Spleen (tissue), 11 donors: ENCODE data around the gene CST9L. TPM values are rescaled to one million over a fixed set of nuclear protein-coding genes. Genes with fewer than 3 reads are reported as not detected.

Experiments used
- DNase-seq: peaks from one replicate; pipeline ENCODE4 v3.0.0-alpha.2; 2020
- H3K27ac ChIP-seq, 8 donors: fragments of 200-600 bp; sonication (generic) in 7 of 8; 1 replicate in 4 of 8; 2 replicates in 4 of 8; pipeline versions ENCODE4 v1.5.0 to v1.8.0; 2016 to 2021; ENCODE audit warnings: inconsistent platforms in 4 of 8, mild to moderate bottlenecking in 4 of 8, moderate library complexity in 1 of 8
- H3K27me3 ChIP-seq, 7 donors: fragments of 200-600 bp; sonication (generic) in 6 of 7; replicated peaks in 1 of 7; 1 replicate in 4 of 7; 2 replicates in 3 of 7; pipeline versions ENCODE4 v1.5.0 to v1.8.0; 2016 to 2021; ENCODE audit warnings: inconsistent platforms in 3 of 7, mild to moderate bottlenecking in 1 of 7
- H3K36me3 ChIP-seq, 6 donors: fragments of 200-600 bp; sonication (generic) in 5 of 6; 1 replicate in 4 of 6; 2 replicates in 2 of 6; pipeline versions ENCODE4 v1.5.0 to v1.8.0; 2016 to 2021; ENCODE audit warnings: inconsistent platforms in 2 of 6
- H3K4me1 ChIP-seq, 6 donors: fragments of 200-600 bp; sonication (generic) in 5 of 6; 1 replicate in 3 of 6; 2 replicates in 3 of 6; pipeline versions ENCODE4 v1.5.0 to v1.8.0; 2016 to 2021; ENCODE audit warnings: inconsistent platforms in 3 of 6
- H3K4me3 ChIP-seq, 8 donors: fragments of 200-600 bp; sonication (generic) in 7 of 8; 1 replicate in 4 of 8; 2 replicates in 4 of 8; pipeline versions ENCODE4 v1.5.0 to v1.8.0; 2016 to 2021; ENCODE audit warnings: inconsistent platforms in 4 of 8, mild to moderate bottlenecking in 4 of 8, moderate library complexity in 2 of 8
- H3K9me3 ChIP-seq, 8 donors: fragments of 200-600 bp; sonication (generic) in 7 of 8; 1 replicate in 4 of 8; 2 replicates in 4 of 8; pipeline versions ENCODE4 v1.5.0 to v1.8.0; 2016 to 2021; ENCODE audit warnings: inconsistent platforms in 4 of 8
- CTCF ChIP-seq, 11 experiments: fragments of 200-600 bp in 7 of 11; fragments of 450-650 bp in 4 of 11; sonication (generic) in 4 of 11; IDR thresholded peaks in 8 of 11; conservative IDR thresholded peaks in 3 of 11; 1 replicate in 7 of 11; 2 replicates in 4 of 11; pipeline versions ENCODE4 v1.4.0 to v1.8.0; 2016 to 2021; ENCODE audit warnings: antibody characterized with exemption in 11 of 11, inconsistent platforms in 4 of 11, mild to moderate bottlenecking in 1 of 11
- POLR2A ChIP-seq, 3 donors: fragments of 450-650 bp; IDR thresholded peaks; one replicate each; pipeline ENCODE4 v1.5.1; 2017; ENCODE audit warnings: antibody characterized with exemption in 3 of 3, mild to moderate bottlenecking in 1 of 3
- POLR2AphosphoS5 ChIP-seq, 3 donors: sonication (generic); formaldehyde crosslinking; IDR thresholded peaks; one replicate each; pipeline ENCODE4 v1.5.1; 2017; ENCODE audit warnings: antibody characterized with exemption in 3 of 3
- WGBS, 5 donors: extraction: QIAGEN DNeasy Blood & Tissue Kit in 3 of 5; methylation state at CpG; one replicate each; pipeline versions ENCODE4 v1.1.5 to v1.1.7; 2013 to 2018; 5-methylcytosine and 5-hydroxymethylcytosine counted together
- intact Hi-C: fragments of 100-400 bp; cut with DNase I; formaldehyde crosslinking; loops from one replicate; pipeline ENCODE4 v1.15.0; 2023; ENCODE audit warnings: low total_unique reads
- polyA plus RNA-seq, 3 donors: library from polyadenylated mRNA; stranded (reverse); fragments of 200-250 nt; gene quantifications; one replicate each; pipeline ENCODE4 v1.2.1, GENCODE V29; 2013
- total RNA-seq, 7 donors: library from RNA; depleted of rRNA in 3 of 7; stranded (reverse); fragments of >200 nt in 3 of 7; fragmentation: NEBNext Ultra II Directional in 4 of 7; extraction: Animal tissue kit (Norgen Biotek cat#: 25700) in 4 of 7; gene quantifications; one replicate each; pipeline versions ENCODE4 v1.1.0 to v1.2.1, GENCODE V29; 2016 to 2021
- donor health status: healthy with polysubstance abuse.
- donor health status: DM: no; HTN: no; CAD: no; lungs with moderate emphysema.
- donor health status: DM: no; HTN: no; CAD: no.
- donor health status: Bipolar disorder and iron deficiency.
- donor health status: healthy.
- donor health status: DM: no; HTN: no; CAD: no.
- donor health status: DM: yes; HTN: yes; CAD: no.

CST9L gene
- total and polyA plus RNA-seq, 10 donors, result not detected

GRCh38 chr20:23602699-23603098 lies 34.4 kb upstream of the CST9L start:
- Histone ChIP-seq H3K27me3 (peaks cover 0 to 23% (median 0%) of the 10 kb centered on the region in 7 donors), H3K4me3 (no peak overlapping the region), H3K27ac (no peak overlapping the region), H3K4me1 (peaks cover 0 to 10% (median 0%) of the 10 kb centered on the region in 6 donors), H3K9me3 (no peaks in the 10 kb centered on the region), H3K36me3 (no peaks in the 10 kb centered on the region)
- TF ChIP-seq POLR2A (IDR thresholded peaks at IDR 0.05) (no peak), POLR2AphosphoS5 (IDR thresholded peaks at IDR 0.05) (no peak), CTCF (IDR thresholded peaks at IDR 0.05 in 8 of 11, conservative IDR thresholded peaks at IDR 0.05 in 3 of 11) (no peak)
- no peak for DNase-seq
- intact Hi-C loops, result no loop called here
- WGBS, 5 donors, result 51 to 73% (median 55%) methylated on average over 6 of the region's 6 CpGs

DNA sequence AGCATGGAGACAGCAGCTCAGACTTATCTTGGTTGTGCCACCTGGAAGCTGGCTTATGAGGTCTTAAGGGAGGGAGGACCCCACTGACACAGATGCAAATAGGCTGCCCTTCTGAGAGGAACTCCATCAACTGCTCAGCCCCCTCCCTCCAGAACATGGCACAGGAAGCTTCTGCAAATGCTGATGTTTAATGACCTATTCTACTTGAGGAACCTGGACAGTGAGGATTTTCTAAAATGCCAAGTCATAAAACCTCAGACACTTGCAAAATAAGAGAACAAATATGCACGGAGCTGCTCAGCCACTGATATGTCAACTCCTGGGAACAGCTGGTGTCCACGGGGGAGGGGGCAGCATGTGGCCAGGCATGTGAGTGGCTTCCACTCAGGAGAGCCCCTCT lies 34.0 kb upstream of the CST9L start:
- WGBS, 5 donors, result 25 to 34% (median 26%) methylated on average over 2 of the region's 2 CpGs
- H3K4me3 ChIP-seq, result no peak overlapping the region
- intact Hi-C loops, result no loop called here
- H3K4me1 ChIP-seq, result peaks cover 0 to 10% (median 0%) of the 10 kb centered on the region in 6 donors
- DNase-seq, result no peak
- H3K27me3 ChIP-seq, result peaks cover 0 to 23% (median 0%) of the 10 kb centered on the region in 7 donors
- no peak for TF ChIP-seq CTCF (IDR thresholded peaks at IDR 0.05 in 8 of 11, conservative IDR thresholded peaks at IDR 0.05 in 3 of 11)
- H3K27ac ChIP-seq, result no peak overlapping the region
- H3K36me3 ChIP-seq, result no peaks in the 10 kb centered on the region
- no peaks in the 10 kb centered on the region for H3K9me3 ChIP-seq

DNA sequence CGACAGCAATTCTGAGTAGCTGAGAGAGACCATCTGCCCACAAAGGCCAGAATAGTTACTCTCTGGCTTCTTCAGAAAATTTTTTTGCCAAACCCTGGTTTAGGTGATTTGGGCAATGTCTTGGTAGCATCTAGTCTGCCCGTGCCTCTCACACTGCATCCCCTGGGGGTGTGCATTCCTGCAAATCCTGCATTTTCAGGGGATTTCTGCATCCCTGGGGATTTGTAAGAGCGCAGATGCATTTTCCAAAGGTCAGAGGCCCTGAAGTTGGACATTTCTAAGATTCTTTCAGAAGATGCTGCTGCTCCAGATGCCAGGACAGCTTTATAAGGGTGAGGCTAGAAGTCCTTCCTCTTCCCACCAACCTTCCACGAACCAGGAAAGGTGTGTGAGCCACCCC lies 33.4 kb upstream of the CST9L start:
- TF ChIP-seq POLR2AphosphoS5 (IDR thresholded peaks at IDR 0.05) (no peak), CTCF (IDR thresholded peaks at IDR 0.05 in 8 of 11, conservative IDR thresholded peaks at IDR 0.05 in 3 of 11) (no peak), POLR2A (IDR thresholded peaks at IDR 0.05) (no peak)
- Histone ChIP-seq H3K27me3 (peaks cover 0 to 23% (median 0%) of the 10 kb centered on the region in 7 donors), H3K27ac (no peak overlapping the region), H3K36me3 (no peaks in the 10 kb centered on the region), H3K9me3 (no peaks in the 10 kb centered on the region), H3K4me1 (peaks cover 0 to 5% (median 0%) of the 10 kb centered on the region in 6 donors), H3K4me3 (no peak overlapping the region)
- 60 to 84% (median 70%) methylated on average over 4 of the region's 4 CpGs for WGBS, 5 donors
- intact Hi-C loops, result no loop called here
- no peak for DNase-seq

DNA sequence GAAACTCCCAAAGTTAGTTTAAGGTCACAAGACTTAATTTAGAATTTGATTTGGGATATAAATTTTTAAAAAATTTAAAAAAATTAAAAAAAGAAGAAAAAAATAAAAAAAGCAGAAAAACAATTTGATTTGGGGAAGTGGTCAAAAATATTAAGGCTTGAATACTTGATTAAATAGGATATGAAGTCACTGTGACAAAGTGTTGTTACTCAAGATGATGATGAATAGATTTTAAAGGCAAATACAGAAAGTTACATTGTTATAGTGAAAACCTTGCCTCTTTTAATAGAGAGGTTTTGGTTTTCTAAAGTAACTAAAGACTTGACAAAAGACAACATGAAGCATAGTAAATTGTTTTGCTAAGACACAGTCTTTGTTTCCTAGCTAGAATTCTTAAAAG lies 30.2 kb upstream of the CST9L start:
- intact Hi-C loops, result no loop called here

More for the DNA sequence above, 30.2 kb upstream of the CST9L start:
- Histone ChIP-seq H3K4me1 (no peaks in the 10 kb centered on the region), H3K27me3 (peaks cover 0 to 8% (median 0%) of the 10 kb centered on the region in 7 donors), H3K9me3 (no peaks in the 10 kb centered on the region), H3K36me3 (no peaks in the 10 kb centered on the region), H3K4me3 (no peak overlapping the region), H3K27ac (no peak overlapping the region)
- TF ChIP-seq POLR2A (IDR thresholded peaks at IDR 0.05), result no peak
- TF ChIP-seq CTCF (IDR thresholded peaks at IDR 0.05 in 8 of 11, conservative IDR thresholded peaks at IDR 0.05 in 3 of 11), result no peak
- no peak for TF ChIP-seq POLR2AphosphoS5 (IDR thresholded peaks at IDR 0.05)
- no peak for DNase-seq
